Caco-2 (cell line): Measurements from ENCODE around the gene MMP11. TPM values are rescaled to one million over a fixed set of nuclear protein-coding genes. Genes with fewer than 3 reads are reported as not detected.

ENCODE experiments used
- BruUV-seq: library from RNA; stranded (reverse); fragments of 400-500 nt; replicated peaks from 2 replicates; lab custom pipeline; 2021; lab: Mats Ljungman, UMichigan
- CTCF ChIA-PET: fragments of 300-600 bp; sonication (Branson Sonifier 250); formaldehyde crosslinking; loops from one replicate; lab custom pipeline; 2022; ENCODE audit warnings: antibody characterized with exemption; lab: Charles Lee
- POLR2A ChIA-PET: fragments of 300-600 bp; sonication (Branson Sonifier 250); formaldehyde crosslinking; loops from one replicate; lab custom pipeline; 2022; ENCODE audit warnings: antibody characterized with exemption; lab: Charles Lee
- DNase-seq, 2 experiments: peaks; one replicate each; pipeline versions ENCODE4 v3.0.0 to v3.0.0-alpha.2; 2020 to 2022
- H3K27me3 ChIP-seq: replicated peaks from 2 replicates; pipeline ENCODE4 v1.6.0; 2011; ENCODE audit warnings: low read length; ENCODE audit not compliant: control insufficient read depth, insufficient read depth
- H3K36me3 ChIP-seq: 2 replicates; pipeline ENCODE4 v1.5.1; 2011; ENCODE audit warnings: low read length; ENCODE audit not compliant: control insufficient read depth, insufficient read depth
- H3K4me1 ChIP-seq: fragments of 250-450 bp; sonication (Bioruptor Pico); 2 replicates; pipeline ENCODE4 v1.5.1; 2020; ENCODE audit warnings: mild to moderate bottlenecking
- H3K4me3 ChIP-seq: 2 replicates; pipeline ENCODE4 v1.5.1; 2011; ENCODE audit warnings: low read depth, mild to moderate bottlenecking, control low read depth, low read length
- H3K9me3 ChIP-seq: fragments of 250-450 bp; sonication (Bioruptor Pico); 2 replicates; pipeline ENCODE4 v1.5.1; 2020; ENCODE audit warnings: mild to moderate bottlenecking, moderate library complexity
- H3K27ac Mint-ChIP-seq: one replicate; pipeline ENCODE4 v1.8.0; 2022; ENCODE audit warnings: mixed read lengths; ENCODE audit not compliant: unreplicated experiment
- H3K27me3 Mint-ChIP-seq: one replicate; pipeline ENCODE4 v1.8.0; 2022; ENCODE audit warnings: mixed read lengths; ENCODE audit not compliant: insufficient read depth, unreplicated experiment
- H3K36me3 Mint-ChIP-seq: one replicate; pipeline ENCODE4 v1.8.0; 2022; ENCODE audit warnings: mild to moderate bottlenecking, mixed read lengths; ENCODE audit not compliant: insufficient read depth, unreplicated experiment
- H3K4me1 Mint-ChIP-seq: one replicate; pipeline ENCODE4 v1.8.0; 2022; ENCODE audit warnings: low read depth, mixed read lengths; ENCODE audit not compliant: unreplicated experiment
- H3K4me3 Mint-ChIP-seq: one replicate; pipeline ENCODE4 v1.8.0; 2022; ENCODE audit warnings: mild to moderate bottlenecking, moderate library complexity, mixed read lengths; ENCODE audit not compliant: unreplicated experiment
- H3K9me3 Mint-ChIP-seq: one replicate; pipeline ENCODE4 v1.8.0; 2022; ENCODE audit warnings: mixed read lengths; ENCODE audit not compliant: unreplicated experiment
- intact Hi-C: fragments of 100-400 bp; cut with micrococcal nuclease; formaldehyde crosslinking; loops from one replicate; pipeline ENCODE4 v1.10.0; 2022; ENCODE audit not compliant: unreplicated experiment
- total RNA-seq: library from RNA; stranded (reverse); gene quantifications from 2 replicates; pipeline ENCODE4 v1.2.3, GENCODE V29; 2022
- TF ChIP-seq, protein P1 (sequence below), 2 experiments: fragments of 200-600 bp in 1 of 2; IDR thresholded peaks; 1 replicate in 1 of 2; 2 replicates in 1 of 2; pipeline versions ENCODE4 v1.5.1 to v1.8.0; 2011 to 2022; ENCODE audit warnings: antibody characterized with exemption in 1 of 2, control low read depth in 1 of 2, inconsistent platforms in 1 of 2, low read depth in 1 of 2, low read length in 1 of 2, mild to moderate bottlenecking in 1 of 2, moderate library complexity in 1 of 2; ENCODE audit not compliant: insufficient read depth in 1 of 2, severe bottlenecking in 1 of 2, unreplicated experiment in 1 of 2

MMP11 gene
- total RNA-seq, 1 experiment from 2014 or later, result 11.6 TPM

DNA sequence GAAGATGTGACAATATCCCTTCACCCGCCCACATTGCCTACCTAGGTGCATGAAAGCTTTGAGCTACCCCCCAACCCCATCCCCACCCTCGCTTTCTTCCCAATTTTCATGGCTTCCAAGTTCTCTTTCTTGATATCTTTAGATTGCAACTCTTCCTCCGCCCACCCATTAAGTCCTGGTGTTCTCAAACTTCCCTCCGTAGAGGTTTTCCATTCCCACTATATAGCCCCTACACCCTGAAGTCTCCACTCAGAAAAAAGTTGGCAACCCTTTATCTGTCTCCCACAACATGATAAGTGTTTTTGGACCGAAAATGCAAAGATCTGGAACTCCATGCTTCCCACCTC lies 22.3 kb upstream of the MMP11 start:
- DNase-seq, result no peak
- Mint-ChIP-seq H3K4me1 (peaks cover 11% of the 10 kb centered on the region), H3K4me3 (peak overlapping the region; percentile 89), H3K27ac (peak overlapping the region; percentile 77), H3K36me3 (no peaks in the 10 kb centered on the region), H3K27me3 (no peaks in the 10 kb centered on the region), H3K9me3 (no peaks in the 10 kb centered on the region)
- no peaks in the 10 kb centered on the region for H3K36me3 ChIP-seq
- intact Hi-C loops, result no loop called here
- ChIA-PET POLR2A (interaction anchor here (0.6 to 1.1 kb wide), 8 partner anchors 8 to 1798 kb away, joined by 3 to 10 read pairs (median 4); partner anchors contain the start of genes C22orf15, CHCHD10, PPM1F and SLC2A11), CTCF (interaction anchor here (0.6 to 1.0 kb wide), 5 partner anchors 18 to 139 kb away, joined by 3 to 6 read pairs (median 5); partner anchors contain the start of gene CHCHD10)
- BruUV-seq, result TSS peak; percentile 79
- TF ChIP-seq, protein P1, sequence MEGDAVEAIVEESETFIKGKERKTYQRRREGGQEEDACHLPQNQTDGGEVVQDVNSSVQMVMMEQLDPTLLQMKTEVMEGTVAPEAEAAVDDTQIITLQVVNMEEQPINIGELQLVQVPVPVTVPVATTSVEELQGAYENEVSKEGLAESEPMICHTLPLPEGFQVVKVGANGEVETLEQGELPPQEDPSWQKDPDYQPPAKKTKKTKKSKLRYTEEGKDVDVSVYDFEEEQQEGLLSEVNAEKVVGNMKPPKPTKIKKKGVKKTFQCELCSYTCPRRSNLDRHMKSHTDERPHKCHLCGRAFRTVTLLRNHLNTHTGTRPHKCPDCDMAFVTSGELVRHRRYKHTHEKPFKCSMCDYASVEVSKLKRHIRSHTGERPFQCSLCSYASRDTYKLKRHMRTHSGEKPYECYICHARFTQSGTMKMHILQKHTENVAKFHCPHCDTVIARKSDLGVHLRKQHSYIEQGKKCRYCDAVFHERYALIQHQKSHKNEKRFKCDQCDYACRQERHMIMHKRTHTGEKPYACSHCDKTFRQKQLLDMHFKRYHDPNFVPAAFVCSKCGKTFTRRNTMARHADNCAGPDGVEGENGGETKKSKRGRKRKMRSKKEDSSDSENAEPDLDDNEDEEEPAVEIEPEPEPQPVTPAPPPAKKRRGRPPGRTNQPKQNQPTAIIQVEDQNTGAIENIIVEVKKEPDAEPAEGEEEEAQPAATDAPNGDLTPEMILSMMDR (IDR thresholded peaks at IDR 0.05; ENCODE audit: insufficient read depth in 1 of 2, low read depth in 1 of 2, low read length in 1 of 2, severe bottlenecking in 1 of 2, unreplicated experiment in 1 of 2), result no peak
- peak overlapping the region; percentile 82 for H3K4me3 ChIP-seq
- no peaks in the 10 kb centered on the region for H3K9me3 ChIP-seq
- no peaks in the 10 kb centered on the region for H3K27me3 ChIP-seq
- H3K4me1 ChIP-seq, result 0 out of 2 replicates have a peak, but pooled peaks cover 3% of the 10 kb centered on the region

DNA sequence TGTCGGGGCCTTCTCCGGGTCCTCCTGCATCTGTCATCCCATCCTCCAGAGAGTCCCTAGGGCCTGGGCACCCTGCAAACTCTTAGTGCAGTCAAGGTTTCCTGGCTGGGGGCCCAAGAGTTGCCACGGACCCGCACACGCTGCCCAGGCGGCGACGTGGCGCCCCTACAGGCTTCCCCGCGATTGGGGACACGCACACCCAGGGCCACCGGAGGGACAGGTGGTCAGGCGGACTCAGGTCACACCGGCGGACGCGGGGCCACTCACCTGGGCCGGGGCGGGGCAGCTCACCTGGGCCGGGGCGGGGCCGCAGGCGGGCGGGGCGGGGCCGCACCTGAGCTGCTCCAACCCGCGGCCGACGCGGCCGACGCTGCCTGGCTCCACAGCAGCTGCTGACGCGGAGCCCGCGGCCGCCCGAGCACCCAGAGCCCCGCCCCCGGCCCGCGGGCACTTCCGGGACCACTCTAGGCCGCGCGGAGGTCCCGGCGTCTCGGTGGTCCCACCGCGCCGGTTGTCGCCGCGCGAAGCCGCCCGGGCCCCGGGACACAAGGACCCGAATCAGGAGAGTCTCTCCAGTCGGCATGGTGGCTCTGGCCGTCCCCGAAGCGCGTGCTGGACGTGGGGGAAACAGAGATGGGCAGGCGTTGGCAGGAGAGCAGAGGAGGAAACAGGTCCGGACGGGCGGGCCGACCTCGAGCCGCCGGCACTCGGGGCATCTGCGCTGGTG lies 21.8 kb upstream of the MMP11 start, which contains the start of gene ZNF70:
TSS of gene ZNF70 (minus strand) at position 399 of the 727 bp plus-strand sequence. CDS start 5,972 bp downstream, outside the sequence.
- intact Hi-C loops, result loop anchor here (1.0 kb wide), 2 partner anchors 14 to 34 kb away; no protein-coding TSS in a partner anchor
- Mint-ChIP-seq H3K27ac (peak within 1 kb of the TSS; percentile 77), H3K27me3 (no peaks in the 10 kb centered on the region), H3K36me3 (no peaks in the 10 kb centered on the region), H3K4me1 (peaks cover 11% of the 10 kb centered on the region), H3K9me3 (no peaks in the 10 kb centered on the region), H3K4me3 (peak within 1 kb of the TSS; percentile 89)
- Histone ChIP-seq H3K9me3 (no peaks in the 10 kb centered on the region), H3K27me3 (no peaks in the 10 kb centered on the region), H3K4me3 (peak within 1 kb of the TSS; percentile 85), H3K4me1 (0 out of 2 replicates have a peak, but pooled peaks cover 3% of the 10 kb centered on the region), H3K36me3 (no peaks in the 10 kb centered on the region)
- TF ChIP-seq, protein P1 (IDR thresholded peaks at IDR 0.05; ENCODE audit: insufficient read depth in 1 of 2, low read depth in 1 of 2, low read length in 1 of 2, severe bottlenecking in 1 of 2, unreplicated experiment in 1 of 2), result peak in 1 of 2 experiments; percentile 61
- ChIA-PET CTCF (interaction anchor here (0.6 to 1.0 kb wide), 4 partner anchors 17 to 138 kb away, joined by 3 to 6 read pairs (median 5); partner anchors contain the start of gene CHCHD10), POLR2A (interaction anchor here (0.6 to 1.1 kb wide), 9 partner anchors 8 to 1798 kb away, joined by 3 to 10 read pairs (median 4); partner anchors contain the start of genes C22orf15, CHCHD10, PPM1F and SLC2A11)
- DNase-seq, result peak; percentile 92 to 93
- BruUV-seq, result no TSS peak

DNA sequence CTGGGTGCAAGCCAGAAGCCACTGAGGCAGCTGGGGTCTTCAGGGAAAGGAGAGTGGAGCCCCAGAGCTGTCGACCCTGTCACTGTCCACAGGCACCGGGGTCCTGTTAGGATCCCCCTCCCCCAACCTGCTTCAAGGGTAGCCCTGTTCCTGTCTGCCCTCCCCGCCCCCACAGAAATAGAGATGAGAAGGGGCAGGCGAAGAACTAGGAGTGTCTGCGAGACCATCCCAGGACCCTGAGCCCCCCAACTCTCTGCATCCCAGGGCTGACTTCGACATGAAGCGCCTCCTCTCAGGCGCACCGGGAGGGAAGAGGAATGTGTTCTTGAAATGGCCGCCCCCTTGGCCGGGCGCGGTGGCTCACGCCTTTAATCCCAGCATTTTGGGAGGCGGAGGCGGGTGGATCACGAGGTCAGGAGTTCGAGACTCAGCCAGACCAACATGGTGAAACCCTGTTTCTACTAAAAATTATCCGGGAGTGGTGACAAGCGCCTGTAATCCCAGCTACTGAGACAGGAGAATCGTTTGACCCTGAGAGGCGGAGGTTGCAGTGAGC lies 21.1 kb upstream of the MMP11 start:
- Mint-ChIP-seq H3K27ac (peak overlapping the region; percentile 77), H3K4me1 (peaks cover 11% of the 10 kb centered on the region), H3K27me3 (no peaks in the 10 kb centered on the region), H3K9me3 (no peaks in the 10 kb centered on the region), H3K36me3 (no peaks in the 10 kb centered on the region), H3K4me3 (peak overlapping the region; percentile 89)
- ChIA-PET CTCF (interaction anchor here (0.7 to 1.0 kb wide), 4 partner anchors 16 to 142 kb away, joined by 3 to 7 read pairs (median 5); partner anchors contain the start of genes CHCHD10 and MIF), POLR2A (interaction anchor here (0.6 to 1.1 kb wide), 5 partner anchors 16 to 106 kb away, joined by 3 to 10 read pairs (median 4); partner anchors contain the start of genes CHCHD10 and SLC2A11)
- peak; percentile 51 to 58 for DNase-seq
- intact Hi-C loops, result loop anchor here (1.0 kb wide), 2 partner anchors 14 to 34 kb away; no protein-coding TSS in a partner anchor
- no peaks in the 10 kb centered on the region for H3K36me3 ChIP-seq
- TF ChIP-seq, protein P1 (IDR thresholded peaks at IDR 0.05; ENCODE audit: insufficient read depth in 1 of 2, low read depth in 1 of 2, low read length in 1 of 2, severe bottlenecking in 1 of 2, unreplicated experiment in 1 of 2), result no peak
- TSS peak; percentile 81 for BruUV-seq
- peak overlapping the region; percentile 85 for H3K4me3 ChIP-seq
- no peaks in the 10 kb centered on the region for H3K27me3 ChIP-seq
- no peaks in the 10 kb centered on the region for H3K9me3 ChIP-seq
- 0 out of 2 replicates have a peak, but pooled peaks cover 3% of the 10 kb centered on the region for H3K4me1 ChIP-seq
